ENCODE data around the gene MIB1.
A peak's percentile ranks its signal among the peaks of the same experiment; 100 is the strongest.
"Not testable (repeated sequence)": the region's sequence is repeated elsewhere in the genome, so short reads cannot be mapped to it uniquely, and the experiment has no call there.

MIB1 gene

DNA sequence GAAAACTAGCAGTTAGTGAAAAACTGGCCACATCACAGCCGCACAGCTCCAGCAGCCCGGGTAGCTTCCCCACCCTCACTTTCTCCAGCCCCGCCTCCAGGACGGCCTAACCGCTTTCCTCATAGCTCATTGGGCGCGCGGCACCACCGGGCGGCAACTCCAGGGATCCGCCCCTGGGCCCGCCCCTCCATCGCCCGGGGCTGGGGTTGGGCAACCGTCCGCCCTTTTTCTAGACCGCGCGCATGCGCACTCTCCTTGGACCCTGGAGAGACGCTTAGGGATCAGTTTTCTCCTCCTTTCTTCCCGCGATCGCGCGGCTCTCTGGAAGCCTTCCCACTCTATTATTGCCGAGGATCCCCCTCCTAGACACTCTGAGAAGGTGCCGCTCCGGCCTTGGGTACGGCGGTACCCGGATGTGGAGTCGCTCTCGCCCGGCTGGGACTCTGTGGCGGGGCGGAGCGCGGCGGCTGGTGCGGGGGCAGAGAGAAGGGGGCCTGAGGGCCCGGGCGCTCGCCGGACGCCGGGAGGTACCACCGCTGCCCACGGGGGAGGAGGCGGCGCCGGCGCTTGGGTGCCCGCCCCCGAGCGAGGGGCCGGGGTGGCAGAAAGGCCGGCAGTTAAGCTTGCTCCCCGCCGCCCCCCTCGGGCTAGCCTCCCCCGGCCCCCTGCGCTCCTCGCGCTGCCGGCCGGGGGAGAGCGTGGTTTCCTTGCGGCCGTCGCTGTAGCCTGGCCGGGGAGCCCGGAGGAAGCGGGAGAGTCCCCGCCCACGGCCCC, at the start of gene MIB1:
MIB1 (plus strand) TSS at position 255 of the 774 bp plus-strand sequence. CDS start 792 bp downstream, outside the sequence.
- DNase-seq = peak; percentile 97

DNA sequence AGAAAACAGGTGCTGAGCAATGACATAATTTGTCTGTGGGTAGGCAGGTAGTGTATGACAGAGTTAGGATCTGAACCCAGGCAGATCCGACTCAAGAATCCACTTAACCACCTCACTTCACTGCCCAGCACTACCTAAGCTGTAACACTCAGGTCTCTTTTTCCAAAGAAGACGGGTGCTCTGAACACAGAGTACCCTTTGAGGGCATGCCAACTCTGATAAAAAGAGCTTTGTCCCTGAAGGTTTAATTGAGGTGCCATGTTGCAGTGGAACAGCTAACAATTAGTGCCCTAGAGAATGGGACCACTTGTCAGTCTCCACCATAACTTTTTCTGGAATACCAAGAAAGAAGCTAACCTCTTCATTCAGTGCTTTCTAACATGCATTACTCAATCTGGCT, 47.3 kb upstream of the MIB1 start:
- no peak for DNase-seq

DNA sequence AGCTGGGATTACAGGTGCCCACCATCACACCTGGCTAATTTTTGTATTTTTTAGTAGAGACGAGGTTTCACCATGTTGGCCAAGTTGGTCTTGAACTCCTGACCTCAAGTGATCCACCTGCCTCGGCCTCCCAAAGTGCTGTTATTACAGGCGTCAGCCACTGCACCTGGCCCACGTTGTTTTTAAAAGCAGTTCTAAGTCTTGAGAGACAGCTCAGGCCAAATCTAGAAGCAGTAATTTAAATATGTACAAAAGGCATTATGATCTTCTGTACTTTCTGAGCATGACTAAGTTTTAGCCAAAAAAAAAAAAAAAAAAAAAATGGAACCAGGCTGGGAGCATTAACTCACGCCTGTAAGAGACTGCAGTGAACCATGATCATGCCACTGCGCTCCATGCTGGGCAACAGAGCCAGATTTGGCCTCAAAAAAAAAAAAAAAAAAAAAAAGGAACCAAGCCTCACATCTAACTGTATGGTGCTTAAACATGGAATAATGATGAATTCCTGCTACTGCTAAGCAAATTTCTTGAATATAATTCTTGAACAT, 40.0 kb upstream of the MIB1 start:
- no peak for DNase-seq

DNA sequence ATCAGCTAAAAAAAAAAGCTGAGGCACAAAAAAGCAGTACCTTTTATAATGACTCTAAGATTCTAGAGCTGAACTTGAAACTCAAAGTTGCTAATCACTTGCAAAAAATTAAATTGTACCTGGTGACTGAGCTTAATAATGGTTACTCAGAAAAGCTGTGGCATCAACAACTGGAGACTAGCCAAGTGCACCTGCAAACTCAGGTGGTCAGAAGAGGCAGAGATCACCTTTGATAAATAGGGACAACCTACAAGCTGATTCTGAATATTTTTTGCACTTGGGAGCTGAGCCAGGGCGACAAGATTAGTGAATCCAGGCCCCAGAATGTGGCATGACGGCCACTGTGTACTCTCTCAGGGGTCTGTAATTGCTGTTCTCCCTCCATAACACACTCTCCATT, 39.0 kb upstream of the MIB1 start:
- no peak for DNase-seq

DNA sequence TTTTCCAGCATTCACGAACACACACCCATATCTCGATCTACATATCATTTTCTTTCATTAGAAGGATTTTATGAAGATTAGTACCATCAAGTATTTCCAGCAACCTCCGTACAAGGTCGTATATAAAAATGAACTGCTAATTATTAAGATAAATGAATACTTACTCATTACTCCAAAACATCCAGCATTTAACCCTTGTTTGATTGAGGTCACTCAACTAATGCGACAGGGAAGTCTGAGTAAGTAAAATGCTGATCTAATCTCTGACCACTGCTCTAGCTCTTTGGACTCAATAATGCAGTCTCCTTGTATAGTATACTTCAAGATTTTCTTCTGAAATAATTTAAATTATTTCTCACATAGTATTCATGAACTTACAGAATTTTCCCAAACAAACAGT, 38.0 kb upstream of the MIB1 start:
- no peak for DNase-seq

DNA sequence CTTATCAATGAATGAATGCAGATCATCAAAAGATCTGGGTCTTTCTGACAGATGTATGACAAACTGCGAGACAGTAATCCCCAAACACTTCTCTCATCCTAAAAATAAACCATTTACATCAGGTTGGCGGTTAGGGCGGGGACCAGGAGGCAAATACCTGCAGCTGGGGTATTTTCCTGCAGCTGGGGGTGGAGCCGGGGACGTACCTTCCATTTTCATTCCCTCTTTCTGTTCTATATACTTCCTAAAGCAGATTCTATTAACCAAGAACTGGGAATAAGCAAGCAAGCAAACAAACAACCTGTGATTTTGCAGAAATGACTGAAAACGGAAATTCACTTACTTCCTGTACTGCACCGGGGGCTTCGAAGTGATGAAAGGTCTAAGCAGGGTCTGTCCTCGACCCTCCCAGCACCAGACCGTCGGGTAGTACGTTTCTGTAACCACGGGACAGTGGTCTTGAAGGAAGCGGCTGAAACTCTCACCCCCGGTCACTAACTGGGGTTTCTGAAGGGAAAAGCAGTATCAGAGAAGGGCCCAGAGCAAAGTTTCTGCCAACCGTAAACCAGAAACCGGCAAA, 37.3 kb upstream of the MIB1 start:
- DNase-seq = peak; percentile 15

DNA sequence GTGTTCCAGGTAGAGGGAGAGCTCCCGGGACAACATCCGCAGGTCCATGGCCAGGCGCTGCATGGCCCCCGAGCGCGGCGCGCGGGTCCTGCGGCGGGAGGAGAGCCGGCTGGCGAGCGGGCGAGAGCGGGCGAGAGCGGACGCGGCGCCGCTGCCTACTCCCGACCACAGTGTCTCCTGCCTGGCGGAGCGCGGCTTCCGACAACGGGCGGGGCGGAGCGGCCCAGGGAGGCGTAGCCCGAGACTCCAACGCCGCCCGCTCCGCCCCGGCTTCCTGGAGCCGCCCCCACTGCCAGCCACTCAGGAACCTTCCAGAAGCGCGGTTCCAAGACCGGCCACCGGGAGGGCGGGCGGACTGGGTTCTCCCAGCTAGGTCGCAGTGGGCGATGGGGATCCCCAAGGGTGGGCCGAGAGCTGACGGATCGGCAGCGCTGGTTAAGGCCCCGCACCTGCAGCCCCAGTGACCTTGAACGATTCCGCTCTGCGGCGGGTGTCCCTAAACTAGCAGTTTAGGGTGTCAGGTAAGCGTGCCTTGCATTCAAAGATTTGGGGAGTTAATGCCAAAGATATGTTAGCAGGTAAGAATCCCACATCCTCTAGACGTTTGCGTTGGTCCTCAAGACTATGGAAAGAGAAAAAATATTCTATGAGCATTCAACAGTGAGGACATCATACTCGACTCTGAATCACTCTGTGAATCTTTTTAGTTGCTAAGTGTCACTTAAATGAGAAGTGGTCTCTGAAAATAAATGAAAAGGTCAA, 35.8 kb upstream of the MIB1 start, which contains the start of gene ABHD3:
ABHD3 (minus strand) TSS at position 172 of the 762 bp plus-strand sequence; CDS start at position 63, 109 bp downstream.
- DNase-seq = peak; percentile 88

DNA sequence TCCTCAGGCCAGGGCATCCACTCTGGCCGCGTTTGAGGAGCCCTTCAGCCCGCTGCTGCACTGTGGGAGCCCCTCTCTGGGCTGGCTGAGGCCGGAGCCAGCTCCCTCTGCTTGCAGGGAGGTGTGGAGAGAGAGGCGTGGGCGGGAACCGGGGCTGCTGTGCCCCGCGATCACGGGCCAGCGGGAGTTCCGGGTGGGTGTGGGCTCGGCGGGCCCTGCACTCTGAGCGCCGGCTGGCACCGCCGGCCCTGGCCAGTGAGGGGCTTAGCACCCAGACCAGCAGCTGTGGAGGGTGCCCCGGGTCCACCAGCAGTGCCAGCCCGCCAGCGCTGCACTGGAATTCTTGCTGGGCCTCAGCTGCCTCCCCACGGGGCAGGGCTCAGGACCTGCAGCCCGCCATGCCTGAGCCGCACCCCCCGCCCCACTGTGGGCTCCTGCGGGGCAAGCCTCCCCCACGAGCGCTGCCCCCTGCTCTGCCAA, 34.2 kb upstream of the MIB1 start:
- DNase-seq = no peak

DNA sequence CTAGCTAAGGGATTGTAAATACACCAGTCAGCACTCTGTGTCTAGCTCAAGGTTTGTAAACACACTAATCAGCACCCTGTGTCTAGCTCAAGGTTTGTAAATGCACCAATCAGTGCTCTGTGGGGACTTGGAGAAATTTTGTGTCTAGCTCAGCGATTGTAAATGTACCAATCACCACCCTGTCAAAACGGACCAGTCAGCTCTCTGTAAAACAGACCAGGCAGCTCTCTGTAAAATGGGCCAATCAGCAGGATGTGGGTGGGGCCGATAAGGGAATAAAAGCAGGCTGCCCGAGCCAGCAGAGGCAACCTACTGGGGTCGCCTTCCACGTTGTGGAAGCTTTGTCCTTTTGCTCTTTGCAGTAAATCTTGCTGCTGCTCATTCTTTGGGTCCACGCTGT, 33.5 kb upstream of the MIB1 start:
- DNase-seq = not testable (repeated sequence)

DNA sequence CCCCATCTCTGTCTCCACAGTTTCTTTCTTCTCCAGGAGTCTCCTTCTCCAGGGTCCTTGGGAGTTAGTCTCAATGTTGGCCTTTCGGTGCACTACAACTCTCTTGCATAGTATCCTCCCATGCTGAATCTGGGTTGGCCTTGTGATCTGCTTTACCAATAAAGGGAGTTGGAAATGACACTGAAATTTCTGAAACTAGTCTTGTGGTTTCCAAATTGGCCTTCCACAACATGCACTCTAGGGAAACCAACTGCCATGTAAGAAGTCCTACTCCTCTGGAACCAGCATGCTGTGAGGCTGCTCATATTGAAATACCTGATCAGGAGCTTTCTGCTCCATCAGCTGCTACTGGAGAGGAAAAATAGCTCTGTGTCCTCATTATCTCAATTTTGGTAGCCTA, 26.1 kb upstream of the MIB1 start:
- DNase-seq = no peak

DNA sequence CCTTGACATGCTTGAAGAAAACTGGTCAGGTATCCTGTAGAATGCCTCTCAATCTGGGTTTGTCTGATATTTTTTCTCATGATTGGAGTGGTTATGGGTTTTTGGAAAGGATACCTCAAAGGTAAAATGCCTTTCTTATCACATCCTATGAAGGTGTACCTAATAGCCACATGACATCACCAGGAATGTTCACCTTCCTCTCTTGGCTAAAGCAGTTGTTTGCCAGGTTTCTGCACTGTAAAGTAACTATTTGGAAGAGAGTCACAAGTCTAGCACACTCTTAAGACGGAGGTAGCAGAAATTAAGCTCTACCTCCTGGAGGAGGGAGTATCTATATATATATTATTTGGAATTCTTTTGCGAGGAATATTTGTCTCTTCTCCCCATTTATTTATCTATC, 17.9 kb upstream of the MIB1 start:
- DNase-seq = no peak

DNA sequence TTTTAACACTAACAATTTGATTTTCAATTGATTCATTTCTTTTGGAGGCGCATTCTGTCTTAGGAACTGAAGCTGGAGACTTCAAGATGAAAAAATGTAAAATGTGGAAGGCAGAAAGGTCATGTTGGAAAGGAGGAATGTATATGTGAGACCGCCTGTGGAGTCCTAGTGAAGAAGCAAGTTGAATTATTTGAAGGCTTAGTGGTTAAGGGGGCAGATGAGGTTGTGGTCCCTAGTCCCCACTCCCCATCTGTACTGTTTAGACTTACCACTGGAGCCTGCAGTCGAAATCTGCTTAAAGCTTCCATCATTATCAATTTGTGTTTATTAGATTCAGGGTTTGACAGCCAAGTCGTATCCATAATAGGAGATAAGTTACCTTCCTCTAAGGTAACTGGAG, 15.4 kb upstream of the MIB1 start:
- DNase-seq = no peak

DNA sequence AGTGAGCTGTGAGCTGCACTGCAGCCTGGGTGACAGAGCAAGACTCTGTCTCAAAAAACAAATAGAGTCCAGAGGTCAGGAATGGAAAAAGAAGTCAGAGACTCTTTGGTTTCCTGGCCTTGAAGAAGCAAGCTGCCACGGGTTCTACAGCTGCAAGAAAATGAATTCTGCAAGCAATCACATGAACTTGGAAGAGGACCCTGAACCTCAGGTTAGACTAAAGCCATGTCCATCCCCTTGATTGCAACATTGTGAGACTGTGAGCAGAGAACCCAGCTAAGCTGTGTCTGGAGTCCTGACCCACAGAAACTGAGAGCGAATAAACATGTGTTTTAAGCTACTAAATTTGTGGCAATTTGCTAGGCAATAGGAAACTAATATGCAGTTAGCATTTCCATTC, 12.9 kb upstream of the MIB1 start:
- no peak for DNase-seq

DNA sequence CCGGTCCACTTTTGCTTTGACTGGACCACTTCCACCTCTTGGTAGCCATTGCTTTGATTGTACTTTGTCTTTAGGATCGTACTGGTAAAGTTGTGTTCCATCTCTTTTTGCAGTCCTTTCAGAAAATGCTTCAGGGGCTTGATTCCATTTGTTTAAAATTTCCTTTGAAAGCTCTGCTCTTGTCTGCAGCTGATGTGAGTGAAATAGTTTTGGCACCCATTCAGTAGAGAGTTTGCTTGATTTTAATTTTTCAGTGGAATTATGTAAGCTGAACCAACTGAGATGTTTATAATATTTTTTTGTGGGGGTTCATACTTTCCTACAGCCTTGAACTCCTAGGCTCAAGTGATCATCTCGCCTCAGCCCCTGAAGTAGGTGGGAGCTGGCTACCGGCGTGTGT, 7.6 kb upstream of the MIB1 start:
- DNase-seq = no peak

DNA sequence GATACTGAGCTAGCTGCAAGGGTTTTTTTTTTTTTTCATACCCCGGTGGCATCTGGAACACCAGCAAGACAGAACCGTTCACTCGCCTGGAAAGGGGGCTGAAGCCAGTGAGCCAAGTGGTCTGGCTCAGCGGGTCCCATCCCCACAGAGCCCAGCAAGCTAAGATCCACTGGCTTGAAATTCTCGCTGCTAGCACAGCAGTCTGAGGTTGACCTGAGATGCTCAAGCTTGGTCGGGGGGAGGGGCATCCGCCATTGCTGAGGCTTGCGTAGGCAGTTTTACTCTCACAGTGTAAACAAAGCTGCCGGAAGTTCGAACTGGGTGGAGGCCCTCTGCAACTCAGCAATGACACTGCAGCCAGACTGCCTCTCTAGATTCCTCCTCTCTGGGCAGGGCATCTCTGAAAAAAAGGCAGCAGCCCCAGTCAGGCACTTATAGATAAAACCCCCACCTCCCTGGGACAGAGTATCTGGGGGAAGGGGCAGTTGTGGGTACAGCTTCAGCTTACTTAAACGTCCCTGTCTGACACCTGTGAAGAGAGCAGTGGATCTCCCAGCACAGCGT, 5.1 kb upstream of the MIB1 start:
- no peak for DNase-seq

DNA sequence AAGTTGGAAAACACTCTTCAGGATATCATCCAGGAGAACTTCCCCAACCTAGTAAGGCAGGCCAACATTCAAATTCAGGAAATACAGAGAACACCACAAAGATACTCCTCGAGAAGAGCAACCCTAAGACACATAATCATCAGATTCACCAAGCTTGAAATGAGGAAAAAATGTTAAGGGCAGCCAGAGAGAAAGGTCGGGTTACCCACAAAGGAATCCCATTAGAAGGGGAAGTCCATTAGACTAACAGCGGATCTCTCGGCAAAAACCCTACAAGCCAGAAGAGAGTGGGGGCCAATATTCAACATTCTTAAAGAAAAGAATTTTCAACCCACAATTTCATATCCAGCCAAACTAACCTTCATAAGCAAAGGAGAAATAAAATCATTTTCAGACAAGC, 3.7 kb upstream of the MIB1 start:
- not testable (repeated sequence) for DNase-seq

DNA sequence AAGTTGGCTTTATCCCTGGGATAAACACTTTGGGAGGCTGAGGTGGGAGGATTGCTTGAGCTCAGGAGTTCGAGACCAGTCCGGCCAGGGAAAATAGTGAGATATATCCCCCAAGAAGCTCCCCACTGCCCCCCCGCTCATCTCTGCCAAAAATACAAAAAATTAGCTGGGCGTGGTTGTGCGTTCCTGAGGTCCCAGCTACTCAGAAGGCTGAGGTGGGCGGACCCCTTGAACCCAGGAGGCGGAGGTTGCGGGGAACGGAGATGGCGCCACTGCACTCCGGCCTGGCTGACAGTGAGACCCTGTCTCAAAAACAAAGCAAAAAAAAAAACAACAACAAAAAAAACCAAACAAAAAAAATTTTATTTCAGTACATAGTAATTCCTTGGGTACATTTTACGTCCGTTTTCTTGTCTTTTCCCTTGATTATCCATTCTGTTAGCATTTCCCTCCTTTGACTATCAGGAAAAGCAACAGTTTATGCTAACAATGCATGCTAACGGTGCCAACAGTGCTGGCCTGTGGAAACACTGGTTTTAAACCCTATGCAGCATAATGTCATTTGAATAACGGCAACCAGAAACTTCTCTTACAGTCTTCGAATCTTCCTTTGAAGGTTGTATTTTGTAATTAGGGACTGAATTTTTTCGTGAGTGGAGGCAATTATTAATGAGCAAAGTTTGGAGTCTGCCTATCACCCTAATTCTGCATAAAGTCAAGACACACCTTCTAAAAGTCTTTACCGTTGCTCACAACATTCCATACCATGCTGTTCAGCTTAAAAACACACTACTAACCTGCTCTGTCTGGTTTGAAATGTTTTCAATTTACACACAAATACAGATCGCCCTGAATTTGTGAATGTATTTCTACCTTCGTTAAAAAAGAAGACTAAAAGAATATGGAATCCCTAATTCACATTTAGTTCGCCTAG, 721 bp upstream of the MIB1 start:
- DNase-seq = no peak

DNA sequence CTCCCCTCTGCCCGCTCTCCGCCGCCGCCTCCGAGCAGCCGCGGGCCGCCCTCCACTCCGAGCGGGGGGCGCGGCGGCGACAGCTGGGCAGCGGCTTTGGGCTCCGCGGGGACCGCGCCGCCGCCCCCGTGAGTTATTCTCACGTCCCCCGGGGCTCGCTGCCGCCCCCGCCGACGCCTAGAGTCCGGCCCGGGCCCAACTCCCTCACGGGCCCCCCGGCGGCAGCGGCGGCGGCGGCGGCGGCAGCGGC, 645 bp downstream of the MIB1 start:
- no peak for DNase-seq

DNA sequence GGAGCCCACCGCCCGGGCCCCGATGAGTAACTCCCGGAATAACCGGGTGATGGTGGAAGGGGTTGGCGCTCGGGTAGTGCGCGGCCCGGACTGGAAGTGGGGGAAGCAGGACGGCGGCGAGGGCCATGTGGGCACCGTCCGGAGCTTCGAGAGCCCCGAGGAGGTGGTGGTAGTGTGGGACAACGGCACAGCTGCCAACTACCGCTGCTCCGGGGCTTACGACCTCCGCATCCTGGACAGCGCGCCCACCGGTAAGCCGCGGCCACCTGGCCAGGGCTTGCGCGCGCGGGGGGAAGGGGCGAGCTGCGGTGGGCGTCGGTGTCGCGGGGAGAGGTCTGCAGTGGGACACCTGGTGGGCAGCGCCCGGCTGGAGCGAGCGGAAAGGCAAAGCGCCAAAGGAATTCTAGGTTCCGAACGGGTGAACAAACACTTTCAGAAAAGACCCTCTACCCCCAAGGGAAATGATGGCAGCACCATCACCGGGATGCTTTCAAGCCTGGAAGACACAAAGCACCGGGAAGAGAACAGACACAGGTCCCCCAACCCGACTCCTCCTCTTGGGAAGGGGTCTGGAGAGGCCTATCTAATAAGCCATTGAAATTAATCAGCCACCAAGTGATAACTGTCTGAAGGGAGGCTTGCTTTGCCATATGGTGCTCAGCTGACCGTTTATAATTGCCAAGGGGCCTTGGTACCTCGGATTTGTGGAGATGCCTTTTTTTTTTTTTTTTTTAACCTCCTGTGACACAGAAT, 1.1 kb downstream of the MIB1 start:
- DNase-seq = peak; percentile 32

DNA sequence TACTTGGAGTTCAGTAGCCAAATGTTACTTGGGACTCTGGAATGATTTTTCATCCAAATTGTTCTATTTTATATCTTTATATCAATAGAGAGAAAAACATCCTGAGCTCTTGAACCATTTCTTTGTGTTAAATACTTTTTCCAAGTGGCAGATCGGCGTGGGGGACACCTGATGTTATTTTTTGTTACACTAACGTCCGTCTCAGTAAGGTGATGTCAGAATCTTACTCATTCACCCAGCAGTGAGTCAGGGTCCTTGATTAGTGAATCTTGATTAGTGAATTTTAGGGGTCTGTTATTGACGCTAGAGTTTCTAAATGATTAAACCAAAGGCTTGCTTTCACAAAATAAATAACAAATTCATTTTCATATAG, 1.7 kb downstream of the MIB1 start:
- DNase-seq = no peak

DNA sequence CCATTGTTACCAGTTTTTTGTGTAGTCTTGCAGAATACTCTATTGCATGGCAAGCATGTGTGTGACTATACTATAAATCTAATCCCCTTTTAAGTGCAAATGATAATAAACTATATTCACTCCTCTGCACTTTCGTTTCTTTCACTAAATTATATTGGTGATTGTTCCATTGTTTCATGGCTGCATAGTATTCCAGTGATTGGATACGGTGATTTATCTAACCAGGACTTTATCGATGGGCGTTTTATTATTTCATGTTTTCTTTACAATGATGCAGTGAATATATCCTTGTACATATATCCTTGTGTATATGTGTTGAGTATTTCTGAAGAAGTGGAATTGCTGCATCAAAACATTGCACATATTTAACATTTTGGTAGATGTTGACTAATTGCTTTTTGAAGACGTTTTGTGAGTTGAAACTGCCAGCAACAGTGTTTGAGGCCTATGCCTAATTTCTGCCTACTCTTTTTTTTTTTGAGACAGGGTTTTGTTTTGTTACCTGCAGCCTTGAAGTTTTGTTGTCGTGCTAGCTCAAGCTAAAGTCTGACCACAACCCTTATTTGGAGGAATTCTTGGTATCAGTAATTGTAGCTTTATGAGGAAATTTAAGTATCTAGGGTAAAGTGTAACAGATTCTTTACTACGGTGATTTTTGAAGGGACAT, 2.7 kb downstream of the MIB1 start:
- no peak for DNase-seq

Measured in NK-92 treated with Interleukin-12 subunit alpha and Interleukin-12 subunit beta, amount 100 ng/mL, for 24 hours (cell line).